Keratinocyte (primary cell): ENCODE data around the gene GRIK4. TPM values are rescaled to one million over a fixed set of nuclear protein-coding genes. Genes with fewer than 3 reads are reported as not detected.

ENCODE experiments used
- DNase-seq: peaks from one replicate; pipeline ENCODE4 v3.0.0-alpha.2; 2011; ENCODE audit warnings: low read depth, missing footprints, low spot score
- FAIRE-seq: peaks from 2 replicates; lab custom pipeline; 2011; peaks lifted over from hg19 to GRCh38; lab: Jason Lieb, UNC
- H2AFZ ChIP-seq: 2 replicates; pipeline ENCODE4 v1.6.0; 2012; ENCODE audit warnings: low read length, control low read depth, inconsistent platforms; ENCODE audit not compliant: control insufficient read depth
- H3K27ac ChIP-seq: 2 replicates; pipeline ENCODE4 v1.5.1; 2011; ENCODE audit warnings: low read length; ENCODE audit not compliant: control insufficient read depth, insufficient read depth
- H3K27me3 ChIP-seq: 3 replicates; pipeline ENCODE4 v1.6.0; 2011; ENCODE audit warnings: low read length; ENCODE audit not compliant: control insufficient read depth, insufficient read depth; ENCODE audit errors: extremely low read depth
- H3K36me3 ChIP-seq, 2 experiments: 2 replicates in 1 of 2; 3 replicates in 1 of 2; pipeline ENCODE4 v1.5.1; 2011; ENCODE audit warnings: low read length in 2 of 2, mild to moderate bottlenecking in 1 of 2; ENCODE audit not compliant: control insufficient read depth in 2 of 2, insufficient read depth in 2 of 2; ENCODE audit errors: extremely low read depth in 1 of 2
- H3K4me1 ChIP-seq: 3 replicates; pipeline ENCODE4 v1.5.1; 2011; ENCODE audit warnings: low read length; ENCODE audit not compliant: control insufficient read depth, insufficient read depth; ENCODE audit errors: extremely low read depth
- H3K4me2 ChIP-seq: 3 replicates; pipeline ENCODE4 v1.6.0; 2011; ENCODE audit warnings: low read depth, low read length; ENCODE audit not compliant: control insufficient read depth, insufficient read depth; ENCODE audit errors: extremely low read depth
- H3K4me3 ChIP-seq, 3 experiments: fragments of 200-600 bp in 1 of 3; sonication (generic) in 1 of 3; 2 replicates in 2 of 3; 3 replicates in 1 of 3; pipeline ENCODE4 v1.5.1; 2011 to 2016; ENCODE audit warnings: low read length in 3 of 3, mild to moderate bottlenecking in 3 of 3, control low read depth in 2 of 3, inconsistent platforms in 1 of 3, low read depth in 1 of 3, mixed read lengths in 1 of 3, mixed run types in 1 of 3, moderate library complexity in 1 of 3; ENCODE audit not compliant: control insufficient read depth in 2 of 3, insufficient read depth in 2 of 3; ENCODE audit errors: extremely low read depth in 1 of 3
- H3K79me2 ChIP-seq: 2 replicates; pipeline ENCODE4 v1.6.0; 2012; ENCODE audit warnings: low read length; ENCODE audit not compliant: control insufficient read depth, insufficient read depth
- H3K9ac ChIP-seq: 3 replicates; pipeline ENCODE4 v1.6.0; 2011; ENCODE audit warnings: low read length; ENCODE audit not compliant: control insufficient read depth, insufficient read depth; ENCODE audit errors: extremely low read depth
- H3K9me1 ChIP-seq: 3 replicates; pipeline ENCODE4 v1.6.0; 2011; ENCODE audit warnings: low read length; ENCODE audit not compliant: control insufficient read depth, insufficient read depth; ENCODE audit errors: extremely low read depth
- H3K9me3 ChIP-seq: 2 replicates; pipeline ENCODE4 v1.5.1; 2012; ENCODE audit warnings: low read depth, low read length; ENCODE audit not compliant: control insufficient read depth
- H4K20me1 ChIP-seq: 3 replicates; pipeline ENCODE4 v1.6.0; 2011; ENCODE audit warnings: low read length; ENCODE audit not compliant: control insufficient read depth, insufficient read depth; ENCODE audit errors: extremely low read depth
- CTCF ChIP-seq, 3 experiments: IDR thresholded peaks in 1 of 3; conservative IDR thresholded peaks in 1 of 3; optimal IDR thresholded peaks in 1 of 3; 2 replicates in 2 of 3; 3 replicates in 1 of 3; pipeline versions ENCODE3 to v1.5.1; 2011; ENCODE audit warnings: low read length in 3 of 3, mild to moderate bottlenecking in 3 of 3, moderate library complexity in 2 of 3, control low read depth in 1 of 3, inconsistent platforms in 1 of 3; ENCODE audit not compliant: insufficient read depth in 2 of 3; ENCODE audit errors: extremely low read depth in 1 of 3
- EZH2 ChIP-seq: IDR thresholded peaks from one replicate; pipeline ENCODE4 v1.6.1; 2012; ENCODE audit warnings: inconsistent platforms, mild to moderate bottlenecking, low read length, moderate library complexity
- dilution Hi-C: fragments of 300-500 bp; cut with MboI; formaldehyde crosslinking; loops from one replicate; pipeline ENCODE4 v1.7.0; 2020; ENCODE audit warnings: low sequenced_read_pairs; ENCODE audit not compliant: extremely low pct_ligation_motif_present
- polyA plus RNA-seq, 5 experiments: library from polyadenylated mRNA; depleted of rRNA in 3 of 5; stranded (reverse) in 3 of 5; stranded (forward) in 1 of 5; unstranded in 1 of 5; fragments of >200 nt; gene quantifications; 1 replicate in 1 of 5; 2 replicates in 3 of 5; 3 replicates in 1 of 5; pipeline versions ENCODE4 v1.2.1 to v1.2.3, GENCODE V29; 2011 to 2012; ENCODE audit warnings: missing spikeins in 2 of 5, low read depth in 1 of 5, low replicate concordance in 1 of 5

The GRIK4 gene
- polyA plus RNA-seq, 1 donor (not counting 4 experiments of a cell fraction or from before 2014, with no cell fraction given) = not detected

- Histone ChIP-seq H3K4me2 (no peak overlapping the region), H3K9me3 (no peaks in the 10 kb centered on the region), H4K20me1 (no peaks in the 10 kb centered on the region), H2AFZ (no peak overlapping the region), H3K27ac (no peak overlapping the region), H3K9me1 (no peaks in the 10 kb centered on the region), H3K4me1 (no peaks in the 10 kb centered on the region), H3K4me3 (no peak overlapping the region), H3K9ac (no peak overlapping the region), H3K27me3 (peaks cover 28% of the 10 kb centered on the region), H3K36me3 (no peaks in the 10 kb centered on the region), H3K79me2 (no peaks in the 10 kb centered on the region)
- dilution Hi-C loops = loop anchor here (25.0 kb wide), 1 partner anchor 418 kb away; no protein-coding TSS in a partner anchor
- DNase-seq (no peak), FAIRE-seq (no peak)
- TF ChIP-seq CTCF (optimal IDR thresholded peaks at IDR 0.05 in 1 of 3, IDR thresholded peaks at IDR 0.05 in 1 of 3, conservative IDR thresholded peaks at IDR 0.05 in 1 of 3; ENCODE audit: extremely low read depth in 1 of 3, insufficient read depth in 2 of 3, low read length in 3 of 3) (no peak), EZH2 (no peak)
Measured at GRCh38 chr11:120519474-120519873, 7.9 kb downstream of the GRIK4 start.

- DNase-seq (no peak), FAIRE-seq (no peak)
- no peaks in the 10 kb centered on the region for H4K20me1 ChIP-seq
- no peak overlapping the region for H3K4me3 ChIP-seq
- H3K4me1 ChIP-seq = no peaks in the 10 kb centered on the region
- H3K27me3 ChIP-seq = peaks cover 21% of the 10 kb centered on the region
- H3K27ac ChIP-seq = no peak overlapping the region
- dilution Hi-C loops = loop anchor here (25.0 kb wide), 1 partner anchor 417 kb away; no protein-coding TSS in a partner anchor
- H3K79me2 ChIP-seq = no peaks in the 10 kb centered on the region
- H3K36me3 ChIP-seq = no peaks in the 10 kb centered on the region
- TF ChIP-seq CTCF (optimal IDR thresholded peaks at IDR 0.05 in 1 of 3, IDR thresholded peaks at IDR 0.05 in 1 of 3, conservative IDR thresholded peaks at IDR 0.05 in 1 of 3; ENCODE audit: extremely low read depth in 1 of 3, insufficient read depth in 2 of 3, low read length in 3 of 3) (no peak), EZH2 (no peak)
- no peak overlapping the region for H3K4me2 ChIP-seq
- no peaks in the 10 kb centered on the region for H3K9me3 ChIP-seq
- no peak overlapping the region for H2AFZ ChIP-seq
- no peak overlapping the region for H3K9ac ChIP-seq
- H3K9me1 ChIP-seq = no peaks in the 10 kb centered on the region
Measured at GRCh38 chr11:120520091-120520822, 8.7 kb downstream of the GRIK4 start.
